Superior temporal gyrus (tissue), 1 donor: ENCODE data around the gene PRMT2.

Experiments
- DNase-seq: peaks from one replicate; pipeline ENCODE4 v3.0.0-alpha.2; 2016; ENCODE audit errors: extremely low spot score

Gene PRMT2

DNA sequence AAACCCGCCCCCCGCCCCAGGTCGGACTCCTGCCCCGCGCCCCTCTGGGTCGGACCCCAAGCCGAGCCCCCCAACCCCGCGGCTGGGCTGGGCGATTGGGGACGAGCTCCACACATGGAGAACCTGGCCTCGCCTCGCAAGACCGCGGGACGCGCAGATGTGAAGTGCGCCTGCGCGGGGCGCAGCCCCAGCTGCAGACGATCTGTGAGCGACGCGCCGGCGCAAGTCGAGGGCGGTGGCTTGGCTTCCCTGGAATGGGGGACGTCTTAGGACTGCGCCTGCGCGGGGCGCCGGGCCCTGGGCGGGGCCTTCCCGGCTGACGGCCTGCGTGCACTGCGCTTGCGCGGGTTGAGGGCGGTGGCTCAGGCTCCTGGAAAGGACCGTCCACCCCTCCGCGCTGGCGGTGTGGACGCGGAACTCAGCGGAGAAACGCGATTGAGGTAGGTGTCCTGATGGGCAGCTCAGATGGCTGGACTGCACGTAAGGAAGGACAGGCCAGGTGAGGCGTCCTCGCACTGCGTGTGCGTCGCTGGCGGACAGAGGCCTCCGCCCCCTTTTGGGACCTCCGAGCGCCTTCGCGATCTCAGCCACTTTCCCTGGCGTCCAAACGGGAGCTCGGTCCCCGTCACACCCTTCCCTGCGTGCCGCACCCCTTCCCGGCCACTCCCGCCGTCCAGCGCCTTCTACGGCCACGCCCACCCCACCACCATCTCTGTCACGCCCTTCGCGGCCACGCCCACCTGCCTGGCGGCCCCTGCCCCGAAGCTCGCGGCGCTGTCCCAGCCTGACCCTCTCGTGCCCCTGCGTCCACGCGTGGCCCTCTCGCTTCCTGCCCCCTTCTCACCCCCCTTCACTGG lies at the start of gene PRMT2:
TSS of gene PRMT2 (plus strand) at position 351 of the 857 bp plus-strand sequence. CDS start 1,278 bp downstream, outside the sequence.
- peak; percentile 97 for DNase-seq

DNA sequence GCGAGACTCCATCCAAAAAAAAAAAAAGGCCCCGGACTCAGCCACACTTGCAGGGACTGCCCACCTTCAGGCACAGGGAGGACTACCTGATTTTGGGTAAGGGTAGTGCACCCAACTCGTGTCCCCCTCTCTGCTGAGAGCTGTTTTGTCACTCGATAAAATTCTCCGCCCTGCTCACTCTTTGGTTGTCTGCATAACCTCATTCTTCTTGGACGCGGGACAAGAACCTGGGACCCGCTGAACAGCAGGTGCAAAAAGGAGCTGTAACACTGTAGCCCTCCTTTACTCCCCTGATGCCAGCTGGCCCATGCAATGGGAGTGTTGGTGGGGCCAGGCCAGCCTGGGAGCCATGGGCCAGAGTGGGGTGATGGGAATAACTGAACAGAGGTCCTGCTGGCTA lies 41.2 kb upstream of the PRMT2 start:
- no peak for DNase-seq

DNA sequence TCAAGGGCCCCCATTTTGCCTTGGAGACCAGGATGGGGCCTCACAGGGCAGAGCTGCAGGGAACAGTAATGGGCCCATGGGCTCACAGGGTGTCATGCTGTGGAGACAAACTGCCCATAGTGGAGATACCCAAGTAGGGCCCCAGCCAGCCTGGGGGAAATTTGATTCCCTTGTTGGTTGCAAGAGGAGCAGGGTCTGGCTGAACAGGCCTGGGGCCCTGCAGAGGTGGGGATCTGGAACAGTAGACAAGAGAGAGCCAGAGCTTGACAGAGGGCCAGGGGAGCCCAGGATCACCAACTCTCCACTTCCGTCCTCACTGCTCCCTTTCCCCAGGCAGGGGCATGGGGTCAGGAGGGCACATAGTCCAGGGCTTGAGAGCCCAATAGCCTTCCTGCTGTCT lies 39.3 kb upstream of the PRMT2 start:
- DNase-seq = no peak

DNA sequence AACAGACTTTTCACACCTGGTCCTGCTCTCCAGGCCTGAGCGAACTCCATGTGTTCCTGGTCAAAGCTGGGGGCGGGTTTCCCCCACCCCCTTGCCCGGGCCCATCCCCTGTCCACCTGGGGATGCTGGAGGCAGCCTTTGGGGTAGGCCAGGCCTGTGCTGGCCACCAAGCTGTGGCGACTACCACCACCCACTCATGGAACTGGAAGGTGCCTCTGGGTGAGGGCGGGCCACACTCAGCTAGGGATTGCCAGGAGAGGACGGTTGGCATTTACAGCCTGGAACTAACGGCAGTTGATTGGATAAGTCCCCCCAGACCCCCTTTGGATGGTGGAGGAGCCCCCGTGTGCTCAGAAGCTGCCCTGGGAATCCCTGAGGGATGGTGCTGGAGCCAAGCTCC lies 38.4 kb upstream of the PRMT2 start:
- DNase-seq = no peak

DNA sequence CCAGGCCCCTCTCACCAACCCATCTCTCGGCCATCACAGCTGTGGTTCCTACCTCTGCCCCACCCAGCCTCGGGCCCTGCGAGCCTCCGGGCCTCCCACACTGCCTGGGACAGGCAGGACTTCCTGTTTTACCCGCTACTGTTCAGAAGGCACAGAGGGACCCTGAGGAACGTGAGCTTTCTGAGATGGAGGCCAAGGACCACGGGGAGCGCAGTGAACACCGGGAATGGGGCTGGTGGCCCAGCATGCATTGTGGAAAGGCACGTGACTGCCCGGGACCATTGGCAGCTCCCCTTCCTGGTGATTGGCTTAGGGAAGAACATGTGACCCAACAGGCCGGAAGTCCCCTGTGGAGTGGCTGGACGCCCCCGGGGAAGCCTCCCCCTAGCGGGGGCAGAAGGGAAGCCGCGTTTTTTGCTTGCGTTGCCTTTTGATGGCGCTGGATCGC lies 37.6 kb upstream of the PRMT2 start:
- DNase-seq = no peak

DNA sequence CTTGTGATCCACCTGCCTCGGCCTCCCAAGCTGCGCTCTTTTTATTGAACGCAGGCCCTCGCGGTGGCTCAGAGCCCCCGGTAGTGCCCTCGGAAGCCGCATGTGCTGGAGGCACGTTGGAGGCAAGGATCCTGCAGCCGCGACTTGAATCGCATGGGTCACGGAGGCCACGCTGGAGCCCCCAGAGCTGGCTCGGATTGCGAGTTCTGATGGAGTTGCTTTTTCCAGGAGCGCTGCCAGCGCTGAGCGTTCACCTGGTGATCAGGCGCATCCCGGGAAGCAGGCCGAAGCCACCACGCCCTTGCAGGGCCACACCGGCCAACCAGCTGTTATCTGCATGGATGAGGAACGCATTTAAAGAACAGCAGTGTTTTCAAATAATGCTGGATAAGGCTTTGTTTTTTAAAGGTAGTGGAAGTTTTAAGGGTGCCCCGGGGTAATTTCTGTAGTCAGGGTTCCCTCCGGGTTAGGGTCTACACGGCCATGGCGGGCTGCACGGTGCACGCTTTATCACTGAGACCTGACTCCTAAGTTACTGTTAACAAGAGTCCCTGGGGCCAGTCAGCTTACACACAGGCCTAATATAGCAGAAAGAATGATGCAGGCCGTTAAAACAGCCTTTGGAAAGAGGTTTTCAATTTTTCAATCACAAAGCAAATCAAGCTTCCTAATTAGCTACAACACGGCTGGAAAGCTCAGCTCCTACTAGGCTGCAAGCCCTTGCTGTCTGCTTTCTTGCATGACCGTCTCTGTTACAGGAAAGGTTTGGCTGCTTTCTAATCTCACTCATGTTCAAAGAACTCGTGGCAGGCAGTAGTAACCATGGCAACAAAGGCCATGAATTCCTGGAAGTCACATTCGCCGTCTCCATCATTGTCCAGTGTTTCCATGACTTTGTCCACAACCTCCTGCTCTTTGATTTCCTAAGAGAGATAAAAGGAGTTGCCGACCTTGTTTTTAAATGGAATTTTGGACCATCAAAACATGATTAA lies 36.6 kb upstream of the PRMT2 start:
- peak; percentile 26 for DNase-seq

DNA sequence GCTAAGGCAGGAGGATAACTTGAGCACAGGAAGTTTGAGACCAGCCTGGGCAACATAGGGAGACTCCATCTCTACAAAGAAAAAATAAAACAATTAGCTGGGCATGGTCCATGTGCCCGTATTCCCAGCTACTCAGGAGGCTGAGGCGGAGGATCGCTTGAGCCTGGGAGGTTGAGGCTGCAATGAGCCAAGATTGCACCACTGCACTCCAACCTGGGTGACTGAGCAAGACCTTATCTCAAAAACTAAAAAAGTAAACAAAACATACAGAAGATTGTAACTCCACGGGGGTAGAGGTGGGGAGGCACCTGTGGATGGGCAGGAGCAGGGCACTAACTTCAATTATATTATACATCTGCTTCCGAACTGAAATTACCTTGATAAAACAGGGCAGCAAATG lies 35.2 kb upstream of the PRMT2 start:
- DNase-seq = no peak

DNA sequence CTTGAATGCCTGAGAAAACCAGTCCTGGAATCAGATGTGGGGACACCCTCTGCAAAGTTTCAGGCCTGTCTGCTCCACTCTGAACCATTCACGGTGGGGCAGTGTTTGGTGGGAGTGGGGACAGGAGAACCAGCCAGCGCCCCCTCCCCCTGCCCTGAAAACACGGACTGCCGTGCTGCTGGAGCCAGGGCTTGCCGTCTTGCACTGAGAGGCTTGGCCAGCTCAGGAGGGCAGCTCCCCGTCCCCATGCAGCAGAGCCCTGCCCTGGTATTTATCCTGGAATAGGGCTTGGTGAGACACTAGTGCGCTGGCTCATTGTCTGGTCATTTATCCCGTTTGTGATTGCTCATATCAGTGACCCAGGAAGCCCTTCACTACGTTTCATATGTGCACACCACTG lies 34.5 kb upstream of the PRMT2 start:
- DNase-seq = no peak

DNA sequence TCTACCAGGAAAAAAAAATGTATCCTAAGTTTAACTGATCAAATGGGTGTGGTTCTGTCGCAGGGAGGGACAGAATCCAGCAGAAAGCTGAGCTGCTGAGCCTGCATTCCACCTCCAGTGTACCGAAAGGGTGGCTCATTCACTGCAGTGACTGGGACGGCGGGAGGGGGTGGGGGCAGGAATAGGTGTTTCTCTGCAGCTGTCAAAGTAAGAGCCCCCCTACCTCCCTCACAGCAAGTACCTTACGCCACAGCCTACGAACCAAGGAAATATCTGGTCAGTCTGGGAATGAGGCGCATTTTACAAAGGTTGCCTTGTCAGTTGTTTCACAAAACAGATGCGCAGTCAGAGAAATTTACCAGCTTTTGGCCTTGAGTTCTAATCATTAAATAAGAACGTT lies 32.2 kb upstream of the PRMT2 start:
- DNase-seq = no peak

DNA sequence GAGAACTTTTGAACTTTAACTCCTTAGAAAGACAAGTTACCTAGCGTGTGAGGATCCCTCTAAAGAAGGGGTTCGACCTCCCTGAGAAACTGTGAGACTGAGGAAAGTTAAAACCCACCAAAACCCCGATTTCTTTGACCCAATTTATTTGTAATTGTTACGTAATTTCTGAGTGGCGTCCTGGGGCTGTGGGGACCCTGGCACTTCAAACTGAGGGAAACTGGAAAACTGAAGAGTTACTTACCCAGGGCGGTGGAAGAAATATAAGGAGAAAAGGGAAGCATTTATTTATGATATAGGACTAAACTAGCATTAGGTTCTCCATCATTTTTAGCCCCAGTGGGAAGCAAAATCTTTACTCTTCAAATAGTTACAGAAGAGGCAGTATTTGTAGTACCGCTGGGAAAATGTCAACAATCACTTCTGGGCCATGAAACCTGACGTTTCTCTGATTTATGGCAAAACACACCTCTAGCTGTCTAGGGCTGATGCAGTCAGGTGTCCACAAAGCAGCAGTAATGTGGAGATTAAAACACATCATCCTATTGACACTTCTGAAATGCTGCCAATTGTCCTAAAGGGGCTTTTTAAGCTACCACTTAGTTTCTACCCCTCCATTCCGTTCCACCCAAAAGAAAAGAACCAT lies 31.0 kb upstream of the PRMT2 start:
- DNase-seq = no peak

DNA sequence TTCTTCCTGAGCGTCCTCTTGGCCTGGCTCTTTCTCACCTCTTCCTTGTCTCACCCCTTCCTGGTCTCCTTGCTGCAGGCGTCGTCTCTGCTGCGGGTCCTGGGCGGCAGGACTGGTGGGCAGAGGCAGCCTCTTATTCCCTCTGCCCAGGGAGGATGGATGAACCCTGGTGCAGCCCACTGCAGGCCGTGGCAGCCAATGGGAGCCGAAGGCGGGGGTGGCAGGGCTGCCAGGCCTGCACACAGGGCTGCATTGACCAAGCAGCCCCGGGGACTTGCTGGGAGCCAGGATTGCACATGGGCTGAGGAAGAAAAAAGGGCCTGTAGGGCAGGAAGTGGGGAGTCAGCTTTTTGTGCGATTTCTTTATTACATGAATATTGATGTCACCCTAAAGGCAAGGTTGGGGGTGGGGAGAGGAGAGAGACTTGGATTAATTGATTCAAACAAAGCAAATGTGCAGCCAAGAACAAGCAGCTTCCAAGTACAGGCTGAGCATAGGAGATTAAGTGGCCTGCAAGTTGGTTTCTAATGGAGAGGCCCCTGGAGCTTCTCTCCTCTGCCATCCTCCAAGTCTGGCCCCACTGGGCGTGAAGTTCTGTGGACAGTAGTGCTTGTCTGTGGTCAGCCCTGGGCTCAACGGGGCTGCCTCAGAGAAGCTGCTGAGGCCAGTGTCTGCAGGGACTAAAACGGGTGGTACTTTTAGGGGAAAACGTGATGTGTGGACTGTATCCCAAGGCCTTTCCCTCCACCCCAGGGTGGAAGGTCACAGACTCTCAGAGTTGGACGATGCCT lies 30.3 kb upstream of the PRMT2 start, which contains the start of gene S100B:
TSS of gene S100B (minus strand) at position 108 of the 792 bp plus-strand sequence. CDS start 2,667 bp downstream, outside the sequence.
- DNase-seq = peak; percentile 89

DNA sequence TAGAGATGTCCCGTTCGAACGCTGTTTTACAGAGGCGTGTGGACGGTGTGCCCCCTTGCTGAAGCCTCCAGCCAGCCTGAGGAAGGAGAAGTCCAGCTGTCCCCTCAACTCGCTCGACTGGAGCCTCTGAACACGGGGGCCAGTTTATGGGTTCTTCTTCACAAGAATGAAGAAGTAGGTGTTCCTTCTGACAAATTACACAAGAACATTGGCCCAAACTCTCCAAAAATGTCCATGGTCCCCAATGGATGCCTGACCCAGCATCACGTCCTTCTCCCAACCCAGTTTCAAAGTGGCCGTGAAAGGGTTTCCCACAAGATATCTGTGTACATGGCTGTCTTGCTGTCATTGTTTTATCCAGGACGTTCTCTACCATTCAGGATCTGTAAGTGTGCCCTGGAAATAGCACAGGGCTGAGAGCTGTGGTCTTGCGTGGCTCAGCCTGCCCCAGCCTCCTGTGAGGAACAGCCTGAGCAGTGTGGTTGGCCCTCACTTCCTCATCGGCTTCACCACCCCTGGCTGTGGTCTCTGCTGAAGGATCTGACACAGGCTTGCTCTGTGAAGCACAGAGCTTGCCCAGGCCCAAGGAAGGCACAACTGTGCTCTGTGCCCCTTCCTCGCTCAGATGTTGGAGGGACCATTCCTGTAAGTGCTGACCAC lies 29.6 kb upstream of the PRMT2 start:
- peak; percentile 51 for DNase-seq

DNA sequence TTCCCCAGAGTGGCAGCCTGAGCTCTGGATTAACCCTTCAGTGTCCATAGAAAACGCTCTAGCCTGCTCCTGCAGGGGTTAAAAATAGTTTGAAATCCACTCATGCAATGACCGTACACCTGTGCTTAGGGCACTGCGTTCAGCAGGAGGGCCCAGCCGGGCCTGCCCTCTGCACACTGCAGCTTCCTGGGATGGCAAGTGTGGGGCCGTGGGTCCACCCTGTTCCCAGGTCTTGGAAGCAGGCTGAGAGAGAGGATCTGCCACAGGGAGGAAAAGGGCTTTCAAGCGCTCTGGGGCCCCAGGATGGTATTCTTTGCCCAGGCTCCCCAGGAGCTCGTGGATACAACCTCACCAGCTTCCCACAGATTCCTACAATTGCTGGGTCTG lies 29.1 kb upstream of the PRMT2 start:
- DNase-seq = no peak

DNA sequence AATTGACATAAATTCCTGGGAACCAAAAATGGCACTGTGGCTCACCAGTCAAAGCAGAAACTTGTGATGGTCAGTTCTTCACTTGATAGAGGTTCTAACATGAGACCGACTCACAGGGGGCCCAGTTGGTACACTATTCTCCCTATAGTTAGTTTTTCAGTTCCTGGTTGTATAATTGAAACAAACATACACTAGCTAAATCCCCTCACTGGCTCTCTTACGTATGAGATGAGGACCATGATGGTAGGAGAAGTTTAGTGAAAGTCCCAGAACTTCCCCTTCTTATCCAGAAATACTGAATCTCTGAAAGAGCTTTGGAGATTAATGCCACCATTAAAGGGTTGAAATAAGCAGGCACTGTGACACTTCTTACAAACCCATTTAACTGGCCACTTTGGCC lies 27.8 kb upstream of the PRMT2 start:
- DNase-seq = peak; percentile 11

DNA sequence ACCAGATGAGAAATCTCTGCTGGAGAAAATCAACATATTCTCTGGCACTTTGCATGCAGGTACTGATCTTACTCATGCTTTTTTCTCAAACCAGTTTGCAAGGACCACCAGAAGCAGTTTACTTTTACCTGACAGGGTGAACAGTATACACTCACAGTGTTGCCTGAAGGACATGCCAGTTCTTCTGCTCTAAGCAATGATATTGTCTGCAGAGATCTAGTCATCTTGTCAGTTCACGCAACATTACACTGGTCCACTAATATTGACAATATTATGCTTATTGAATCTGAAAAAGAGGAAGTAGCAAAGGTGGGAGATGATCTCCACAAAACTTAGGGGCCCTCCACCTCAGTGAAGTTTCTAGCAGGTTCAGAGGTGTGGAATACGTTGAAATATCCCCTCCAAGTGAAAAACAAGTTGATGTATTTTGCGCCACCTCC lies 26.8 kb upstream of the PRMT2 start:
- DNase-seq = no peak

DNA sequence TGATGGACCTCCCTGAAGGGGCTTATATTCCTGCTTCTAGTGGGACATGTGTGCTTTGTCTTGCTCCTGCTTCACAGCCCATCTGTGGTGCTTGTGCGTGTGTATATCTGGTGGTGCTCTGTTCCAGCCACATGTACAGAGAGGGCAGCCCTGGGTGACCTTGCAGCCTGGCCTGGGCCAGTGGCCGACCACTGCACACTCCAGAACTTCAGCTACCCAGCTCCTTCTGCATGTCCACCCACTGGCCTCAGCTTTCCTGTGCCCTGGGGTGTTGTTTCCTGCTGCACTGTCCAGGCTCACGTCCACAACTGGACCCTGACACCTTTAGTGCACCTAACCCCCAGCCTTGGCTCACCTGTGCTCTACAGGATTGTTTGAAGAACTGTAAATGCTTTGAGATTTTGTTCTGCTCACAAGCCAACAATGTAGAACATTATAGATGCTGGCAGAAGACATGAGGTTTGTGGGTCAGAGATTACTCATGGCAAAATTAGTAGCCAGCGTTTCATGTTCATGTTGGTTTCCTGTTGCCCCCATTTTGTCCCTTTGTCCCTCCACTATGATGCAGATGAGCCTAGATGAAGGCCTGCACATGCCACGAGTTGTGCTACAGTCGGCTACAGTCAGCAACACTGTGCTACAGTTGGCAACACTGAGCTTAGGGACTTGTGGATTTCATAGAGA lies 25.3 kb upstream of the PRMT2 start:
- DNase-seq = no peak

DNA sequence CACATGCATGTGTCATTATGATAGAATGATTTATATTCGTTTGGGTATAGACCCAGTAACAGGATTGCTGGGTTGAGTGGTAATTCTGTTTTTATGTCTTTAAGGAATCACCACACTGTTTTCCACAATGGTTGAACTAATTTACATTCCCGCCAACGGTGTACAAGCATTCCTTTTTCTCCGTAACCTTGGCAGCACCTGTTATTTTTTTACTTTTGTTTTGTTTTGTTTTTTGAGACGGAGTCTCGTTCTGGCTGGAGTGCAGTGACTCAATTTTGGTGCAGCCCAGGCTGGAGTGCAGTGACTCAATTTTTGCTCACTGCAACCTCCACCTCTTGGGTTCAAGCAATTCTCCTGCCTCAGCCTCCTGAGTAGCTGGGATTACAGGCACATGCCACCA lies 22.1 kb upstream of the PRMT2 start:
- no peak for DNase-seq

DNA sequence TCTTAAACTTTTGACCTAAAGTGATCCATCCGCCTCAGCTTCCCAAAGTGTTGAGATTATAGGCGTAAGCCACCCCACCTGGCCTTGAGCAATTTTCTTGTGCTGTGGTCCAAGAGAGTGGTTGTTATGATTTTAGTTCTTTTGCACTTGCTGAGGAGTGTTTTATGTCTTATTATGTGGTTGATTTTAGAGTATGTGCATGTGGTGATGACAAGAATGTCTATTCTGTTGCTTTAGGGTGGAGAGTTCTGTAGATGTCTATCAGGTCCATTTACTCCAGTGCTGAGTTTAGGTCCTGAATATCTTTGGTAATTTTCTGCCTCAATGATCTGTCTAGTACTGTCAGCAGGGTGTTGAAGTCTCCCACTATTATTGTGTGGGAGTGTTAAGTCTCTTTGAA lies 19.4 kb upstream of the PRMT2 start:
- DNase-seq = no peak

DNA sequence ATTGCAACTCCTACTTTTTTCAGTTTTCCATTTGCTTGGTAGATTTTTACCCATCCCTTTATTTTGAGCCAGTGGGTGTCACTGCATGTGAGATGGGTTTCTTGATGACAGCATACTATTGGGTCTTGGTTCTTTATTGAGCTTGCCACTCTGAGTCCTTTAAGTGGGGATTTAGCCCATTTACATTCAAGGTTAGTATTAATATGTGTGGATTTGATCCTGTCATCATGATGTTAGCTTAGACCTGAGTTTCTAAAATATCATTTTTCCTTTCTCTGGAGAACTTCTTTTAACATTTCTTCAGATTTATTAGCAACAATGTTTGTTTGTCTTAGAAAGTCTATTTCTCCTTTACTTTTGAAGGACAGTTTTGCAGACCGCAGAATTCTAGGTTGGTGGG lies 18.8 kb upstream of the PRMT2 start:
- DNase-seq = no peak
